HUES6 (cell line): ENCODE measurements around the gene FRMPD4.

ENCODE experiments used
- H3K27ac ChIP-seq: 2 replicates; pipeline ENCODE4 v1.7.0; 2013; ENCODE audit warnings: low read depth, mild to moderate bottlenecking, low read length, inconsistent platforms
- H3K27me3 ChIP-seq: 2 replicates; pipeline ENCODE4 v1.6.1; 2013; ENCODE audit warnings: low read length; ENCODE audit not compliant: control insufficient read depth, insufficient read depth
- H3K36me3 ChIP-seq: 2 replicates; pipeline ENCODE4 v1.6.1; 2013; ENCODE audit warnings: low read length; ENCODE audit not compliant: control insufficient read depth, insufficient read depth
- H3K4me1 ChIP-seq: 2 replicates; pipeline ENCODE4 v1.6.1; 2013; ENCODE audit warnings: low read length; ENCODE audit not compliant: control insufficient read depth, insufficient read depth
- H3K4me3 ChIP-seq: 2 replicates; pipeline ENCODE4 v1.5.1; 2013; ENCODE audit warnings: low read depth, low read length
- H3K9ac ChIP-seq: one replicate; pipeline ENCODE4 v1.6.1; 2013; ENCODE audit warnings: mild to moderate bottlenecking, low read length
- H3K9me3 ChIP-seq: 2 replicates; pipeline ENCODE4 v1.6.1; 2013; ENCODE audit warnings: low read depth, low read length; ENCODE audit not compliant: control insufficient read depth, insufficient read depth

The FRMPD4 gene

GRCh38 chrX:12322031-12322430, 183.8 kb downstream of the FRMPD4 start:
- Histone ChIP-seq H3K36me3 (no peaks in the 10 kb centered on the region), H3K4me1 (peaks cover 8% of the 10 kb centered on the region; the same call in 1 of the 2 replicates), H3K4me3 (no peak overlapping the region), H3K9me3 (peaks cover 6% of the 10 kb centered on the region; the same call in 1 of the 2 replicates), H3K9ac (no peak overlapping the region), H3K27ac (no peak overlapping the region), H3K27me3 (no peaks in the 10 kb centered on the region)

GRCh38 chrX:12325171-12325570, 186.9 kb downstream of the FRMPD4 start:
- no peaks in the 10 kb centered on the region for H3K36me3 ChIP-seq
- no peak overlapping the region for H3K4me3 ChIP-seq
- no peaks in the 10 kb centered on the region for H3K27me3 ChIP-seq
- no peak overlapping the region for H3K9ac ChIP-seq
- H3K27ac ChIP-seq, result no peak overlapping the region
- H3K4me1 ChIP-seq, result peaks cover 4% of the 10 kb centered on the region
- H3K9me3 ChIP-seq, result peaks cover 6% of the 10 kb centered on the region; the same call in 1 of the 2 replicates

GRCh38 chrX:12327836-12328235, 189.6 kb downstream of the FRMPD4 start:
- H3K4me1 ChIP-seq, result peaks cover 4% of the 10 kb centered on the region; the same call in 1 of the 2 replicates
- H3K36me3 ChIP-seq, result no peaks in the 10 kb centered on the region
- no peak overlapping the region for H3K9ac ChIP-seq
- H3K4me3 ChIP-seq, result no peak overlapping the region
- no peak overlapping the region for H3K27ac ChIP-seq
- no peaks in the 10 kb centered on the region for H3K9me3 ChIP-seq
- no peaks in the 10 kb centered on the region for H3K27me3 ChIP-seq

GRCh38 chrX:12329476-12329875, 191.2 kb downstream of the FRMPD4 start:
- no peak overlapping the region for H3K4me3 ChIP-seq
- H3K9ac ChIP-seq, result no peak overlapping the region
- no peaks in the 10 kb centered on the region; the same call in 1 of the 2 replicates for H3K27me3 ChIP-seq
- H3K27ac ChIP-seq, result no peak overlapping the region
- H3K9me3 ChIP-seq, result no peaks in the 10 kb centered on the region
- H3K4me1 ChIP-seq, result peaks cover 11% of the 10 kb centered on the region
- H3K36me3 ChIP-seq, result no peaks in the 10 kb centered on the region

- H3K9ac ChIP-seq, result no peak overlapping the region
- no peak overlapping the region for H3K27ac ChIP-seq
- H3K27me3 ChIP-seq, result no peaks in the 10 kb centered on the region; the same call in 1 of the 2 replicates
- H3K4me3 ChIP-seq, result no peak overlapping the region
- no peaks in the 10 kb centered on the region for H3K9me3 ChIP-seq
- no peaks in the 10 kb centered on the region for H3K36me3 ChIP-seq
- H3K4me1 ChIP-seq, result peaks cover 11% of the 10 kb centered on the region
Observed at GRCh38 chrX:12330841-12331240, 192.6 kb downstream of the FRMPD4 start.

- Histone ChIP-seq H3K4me3 (no peak overlapping the region), H3K27ac (no peak overlapping the region), H3K4me1 (peaks cover 11% of the 10 kb centered on the region), H3K9me3 (no peaks in the 10 kb centered on the region), H3K36me3 (no peaks in the 10 kb centered on the region), H3K27me3 (peaks cover 2% of the 10 kb centered on the region; the same call in 1 of the 2 replicates), H3K9ac (no peak overlapping the region)
Observed at GRCh38 chrX:12332786-12333347, 194.6 kb downstream of the FRMPD4 start.

GRCh38 chrX:12339921-12340320, 201.6 kb downstream of the FRMPD4 start:
- H3K9me3 ChIP-seq, result no peaks in the 10 kb centered on the region
- H3K27me3 ChIP-seq, result peaks cover 2% of the 10 kb centered on the region; the same call in 1 of the 2 replicates
- H3K27ac ChIP-seq, result no peak overlapping the region
- H3K4me3 ChIP-seq, result no peak overlapping the region
- H3K9ac ChIP-seq, result no peak overlapping the region
- H3K36me3 ChIP-seq, result no peaks in the 10 kb centered on the region
- H3K4me1 ChIP-seq, result no peaks in the 10 kb centered on the region; the same call in 1 of the 2 replicates

GRCh38 chrX:12344954-12345353, 206.7 kb downstream of the FRMPD4 start:
- Histone ChIP-seq H3K27me3 (no peaks in the 10 kb centered on the region; the same call in 1 of the 2 replicates), H3K27ac (no peak overlapping the region), H3K9me3 (no peaks in the 10 kb centered on the region), H3K36me3 (no peaks in the 10 kb centered on the region), H3K9ac (no peak overlapping the region), H3K4me3 (no peak overlapping the region), H3K4me1 (no peaks in the 10 kb centered on the region; the same call in 1 of the 2 replicates)

- Histone ChIP-seq H3K36me3 (no peaks in the 10 kb centered on the region), H3K4me1 (no peaks in the 10 kb centered on the region; the same call in 1 of the 2 replicates), H3K27me3 (no peaks in the 10 kb centered on the region; the same call in 1 of the 2 replicates), H3K4me3 (no peak overlapping the region), H3K9ac (no peak overlapping the region), H3K27ac (no peak overlapping the region), H3K9me3 (no peaks in the 10 kb centered on the region)
Observed at GRCh38 chrX:12349201-12349600, 210.9 kb downstream of the FRMPD4 start.

GRCh38 chrX:12352922-12353321, 214.6 kb downstream of the FRMPD4 start:
- Histone ChIP-seq H3K9ac (no peak overlapping the region), H3K27ac (no peak overlapping the region), H3K36me3 (no peaks in the 10 kb centered on the region), H3K4me3 (no peak overlapping the region), H3K9me3 (no peaks in the 10 kb centered on the region), H3K27me3 (no peaks in the 10 kb centered on the region; the same call in 1 of the 2 replicates), H3K4me1 (no peaks in the 10 kb centered on the region)

GRCh38 chrX:12360383-12360782, 222.1 kb downstream of the FRMPD4 start:
- H3K4me3 ChIP-seq, result no peak overlapping the region
- no peaks in the 10 kb centered on the region for H3K4me1 ChIP-seq
- H3K27me3 ChIP-seq, result no peaks in the 10 kb centered on the region; the same call in 1 of the 2 replicates
- no peaks in the 10 kb centered on the region for H3K36me3 ChIP-seq
- no peak overlapping the region for H3K9ac ChIP-seq
- no peaks in the 10 kb centered on the region for H3K9me3 ChIP-seq
- H3K27ac ChIP-seq, result no peak overlapping the region
